Right atrium auricular region (tissue), 2 donors: Measurements from ENCODE around the gene ZDHHC18. TPM values are rescaled to one million over a fixed set of nuclear protein-coding genes. Genes with fewer than 3 reads are reported as not detected.
A peak's percentile ranks its signal among the peaks of the same experiment; 100 is the strongest.
"Not testable (repeated sequence)": the region's sequence is repeated elsewhere in the genome, so short reads cannot be mapped to it uniquely, and the experiment has no call there.

Experiments
- DNase-seq: peaks from one replicate; pipeline ENCODE4 v3.0.0-alpha.2; 2019; ENCODE audit warnings: low spot score
- H3K27ac ChIP-seq, 2 donors: fragments of 200-600 bp; sonication (generic); 1 replicate in 1 of 2; 2 replicates in 1 of 2; pipeline ENCODE4 v1.5.1; 2016 to 2019
- H3K27me3 ChIP-seq, 2 donors: fragments of 200-600 bp; sonication (generic); one replicate each; pipeline versions ENCODE4 v1.5.1 to v1.6.0; 2017 to 2019
- H3K36me3 ChIP-seq: fragments of 200-600 bp; sonication (generic); one replicate; pipeline ENCODE4 v1.5.1; 2016
- H3K4me1 ChIP-seq, 2 donors: fragments of 200-600 bp; sonication (generic); one replicate each; pipeline versions ENCODE4 v1.5.1 to v1.6.0; 2017 to 2019
- H3K4me3 ChIP-seq, 2 donors: fragments of 200-600 bp; sonication (generic); 1 replicate in 1 of 2; 2 replicates in 1 of 2; pipeline ENCODE4 v1.5.1; 2017 to 2019; ENCODE audit warnings: mild to moderate bottlenecking in 1 of 2, moderate library complexity in 1 of 2
- H3K9me3 ChIP-seq, 2 donors: fragments of 200-600 bp; sonication (generic); one replicate each; pipeline ENCODE4 v1.5.1; 2019
- CTCF ChIP-seq, 2 donors: fragments of 200-600 bp; sonication (generic); IDR thresholded peaks; one replicate each; pipeline ENCODE4 v1.5.1; 2019; ENCODE audit warnings: antibody characterized with exemption in 2 of 2
- total RNA-seq, 2 donors: library from RNA; depleted of rRNA; stranded (reverse); fragments of >200 nt; gene quantifications; one replicate each; pipeline ENCODE4 v1.1.0, GENCODE V29; 2016

The ZDHHC18 gene
- total RNA-seq, 2 donors from 2014 or later: 19.8 to 22.5 TPM

- H3K36me3 ChIP-seq: no peaks in the 10 kb centered on the region
- DNase-seq: no peak
- H3K4me3 ChIP-seq: no peak overlapping the region
- TF ChIP-seq CTCF (IDR thresholded peaks at IDR 0.05): no peak
- no peaks in the 10 kb centered on the region for H3K27me3 ChIP-seq
- H3K27ac ChIP-seq: no peak overlapping the region
- H3K4me1 ChIP-seq: peaks cover 0 to 19% of the 10 kb centered on the region in 2 donors
- H3K9me3 ChIP-seq: no peaks in the 10 kb centered on the region
These were observed 34.8 kb downstream of the ZDHHC18 start for GRCh38 chr1:26861286-26861701.

- Histone ChIP-seq H3K27ac (no peak overlapping the region), H3K4me1 (peaks cover 0 to 19% of the 10 kb centered on the region in 2 donors), H3K4me3 (no peak overlapping the region), H3K27me3 (no peaks in the 10 kb centered on the region), H3K9me3 (no peaks in the 10 kb centered on the region), H3K36me3 (no peaks in the 10 kb centered on the region)
- DNase-seq: no peak
- no peak for TF ChIP-seq CTCF (IDR thresholded peaks at IDR 0.05)
These were observed 35.4 kb downstream of the ZDHHC18 start for GRCh38 chr1:26861889-26862378.

GRCh38 chr1:26862781-26863684, 36.5 kb downstream of the ZDHHC18 start, which contains the start of gene SFN:
Gene SFN, plus strand, starts transcription at chr1:26863149. Its CDS starts 64 bp downstream, at chr1:26863213.
- Histone ChIP-seq H3K4me1 (peaks cover 0 to 19% of the 10 kb centered on the region in 2 donors), H3K27me3 (no peaks in the 10 kb centered on the region), H3K36me3 (no peaks in the 10 kb centered on the region), H3K9me3 (no peaks in the 10 kb centered on the region), H3K27ac (peak within 1 kb of the TSS in 1 of 2 donors; percentile 100), H3K4me3 (peak within 1 kb of the TSS; percentile 50 to 65)
- no peak for DNase-seq
- no peak for TF ChIP-seq CTCF (IDR thresholded peaks at IDR 0.05)

GRCh38 chr1:26863685-26864077, 37.2 kb downstream of the ZDHHC18 start:
- H3K9me3 ChIP-seq: no peaks in the 10 kb centered on the region
- peak overlapping the region in 1 of 2 donors; percentile 65 for H3K4me3 ChIP-seq
- H3K4me1 ChIP-seq: peaks cover 0 to 19% of the 10 kb centered on the region in 2 donors
- DNase-seq: no peak
- H3K27ac ChIP-seq: peak overlapping the region in 1 of 2 donors; percentile 100
- no peaks in the 10 kb centered on the region for H3K27me3 ChIP-seq
- no peak for TF ChIP-seq CTCF (IDR thresholded peaks at IDR 0.05)
- H3K36me3 ChIP-seq: no peaks in the 10 kb centered on the region

GRCh38 chr1:26864610-26865480, 38.4 kb downstream of the ZDHHC18 start:
- peak overlapping the region; percentile 50 to 65 for H3K4me3 ChIP-seq
- H3K36me3 ChIP-seq: no peaks in the 10 kb centered on the region

GRCh38 chr1:26873097-26873496, 46.6 kb downstream of the ZDHHC18 start:
- DNase-seq, H3K27ac ChIP-seq, H3K9me3 ChIP-seq, H3K27me3 ChIP-seq, H3K4me1 ChIP-seq, H3K4me3 ChIP-seq: not testable (repeated sequence)
- peaks cover 12% of the 10 kb centered on the region for H3K36me3 ChIP-seq

More at GRCh38 chr1:26864610-26865480, 38.4 kb downstream of the ZDHHC18 start:
- no peaks in the 10 kb centered on the region for H3K9me3 ChIP-seq
- DNase-seq: peak; percentile 99
- no peak for TF ChIP-seq CTCF (IDR thresholded peaks at IDR 0.05)
- H3K27me3 ChIP-seq: no peaks in the 10 kb centered on the region
- peak overlapping the region; percentile 96 to 100 for H3K27ac ChIP-seq
- peaks cover 0 to 19% of the 10 kb centered on the region in 2 donors for H3K4me1 ChIP-seq
